ENCODE results near the gene MIOS. TPM values are rescaled to one million over a fixed set of nuclear protein-coding genes. Genes with fewer than 3 reads are reported as not detected.

Gene MIOS
- total and polyA plus RNA-seq, 2 experiments from 2014 or later: 24.0 to 50.8 TPM

DNA sequence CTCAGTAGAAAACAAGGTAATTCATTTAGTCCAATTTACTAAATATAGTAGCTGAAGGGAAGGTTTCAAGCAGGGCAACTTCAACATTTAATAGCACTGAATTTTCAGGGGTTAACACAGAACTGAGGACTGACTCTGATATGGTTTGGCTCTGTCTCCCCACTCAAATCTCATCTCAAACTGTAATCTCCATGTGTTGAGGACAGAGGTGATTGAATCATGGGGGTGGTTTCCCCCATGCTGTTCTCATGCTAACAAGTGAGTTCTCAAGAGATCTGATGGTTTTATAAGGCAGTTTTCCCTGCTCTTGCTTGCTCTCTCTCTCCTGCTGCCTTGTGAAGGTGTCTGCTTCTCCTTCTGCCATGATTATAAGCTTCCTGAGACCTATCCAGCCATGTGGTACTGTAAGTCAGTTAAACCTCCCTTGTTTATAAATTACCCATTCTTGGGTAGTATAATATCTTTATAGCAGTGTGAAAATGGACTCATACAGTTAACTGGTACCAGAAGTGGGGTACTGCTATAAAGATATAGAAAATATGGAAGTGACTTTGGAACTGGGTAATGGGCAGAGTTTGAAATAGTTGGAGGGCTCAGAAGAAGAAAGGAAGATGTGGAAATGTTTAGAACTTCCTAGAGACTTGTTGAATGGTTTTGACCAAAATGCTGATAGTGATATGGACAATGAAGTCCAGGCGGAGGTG lies 64.1 kb downstream of the MIOS start:
- TF ChIP-seq EZH2 (IDR thresholded peaks at IDR 0.05; ENCODE audit: borderline replicate concordance): no peak
- TF ChIP-seq, protein P1, sequence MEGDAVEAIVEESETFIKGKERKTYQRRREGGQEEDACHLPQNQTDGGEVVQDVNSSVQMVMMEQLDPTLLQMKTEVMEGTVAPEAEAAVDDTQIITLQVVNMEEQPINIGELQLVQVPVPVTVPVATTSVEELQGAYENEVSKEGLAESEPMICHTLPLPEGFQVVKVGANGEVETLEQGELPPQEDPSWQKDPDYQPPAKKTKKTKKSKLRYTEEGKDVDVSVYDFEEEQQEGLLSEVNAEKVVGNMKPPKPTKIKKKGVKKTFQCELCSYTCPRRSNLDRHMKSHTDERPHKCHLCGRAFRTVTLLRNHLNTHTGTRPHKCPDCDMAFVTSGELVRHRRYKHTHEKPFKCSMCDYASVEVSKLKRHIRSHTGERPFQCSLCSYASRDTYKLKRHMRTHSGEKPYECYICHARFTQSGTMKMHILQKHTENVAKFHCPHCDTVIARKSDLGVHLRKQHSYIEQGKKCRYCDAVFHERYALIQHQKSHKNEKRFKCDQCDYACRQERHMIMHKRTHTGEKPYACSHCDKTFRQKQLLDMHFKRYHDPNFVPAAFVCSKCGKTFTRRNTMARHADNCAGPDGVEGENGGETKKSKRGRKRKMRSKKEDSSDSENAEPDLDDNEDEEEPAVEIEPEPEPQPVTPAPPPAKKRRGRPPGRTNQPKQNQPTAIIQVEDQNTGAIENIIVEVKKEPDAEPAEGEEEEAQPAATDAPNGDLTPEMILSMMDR (IDR thresholded peaks at IDR 0.05; ENCODE audit: poor library complexity): no peak
- TF ChIP-seq EZH2phosphoT487 (IDR thresholded peaks at IDR 0.05; ENCODE audit: low read depth, severe bottlenecking, unreplicated experiment): no peak
- Histone ChIP-seq H3K27me3 (no peaks in the 10 kb centered on the region), H3K9me3 (ENCODE audit: low read depth) (no peaks in the 10 kb centered on the region), H4K20me1 (ENCODE audit: insufficient read depth, poor library complexity, severe bottlenecking) (no peaks in the 10 kb centered on the region), H3K4me1 (ENCODE audit: insufficient read depth) (no peaks in the 10 kb centered on the region), H3K36me3 (replicated peaks; ENCODE audit: insufficient read depth, low read depth) (no peaks in the 10 kb centered on the region), H3K4me2 (no peak overlapping the region), H3K9me2 (replicated peaks; ENCODE audit: insufficient read depth) (no peaks in the 10 kb centered on the region), H3K79me2 (no peaks in the 10 kb centered on the region), H2AFZ (no peak overlapping the region), H3K27ac (no peak overlapping the region), H3K4me3 (no peak overlapping the region)
- WGBS (ENCODE audit: low lambda C conversion rate, missing lambda C conversion rate): 100% methylated on average over 1 of the region's 1 CpG
- DNase-seq (ENCODE audit: low spot score): no peak

- Histone ChIP-seq H4K20me1 (ENCODE audit: insufficient read depth, poor library complexity, severe bottlenecking) (no peaks in the 10 kb centered on the region), H3K27me3 (no peaks in the 10 kb centered on the region), H3K4me2 (peak overlapping the region; percentile 83), H3K9me3 (ENCODE audit: low read depth) (no peaks in the 10 kb centered on the region), H3K27ac (peak overlapping the region; percentile 54), H3K4me3 (peak overlapping the region; percentile 44), H3K4me1 (ENCODE audit: insufficient read depth) (no peaks in the 10 kb centered on the region), H3K36me3 (replicated peaks; ENCODE audit: insufficient read depth, low read depth) (no peaks in the 10 kb centered on the region), H2AFZ (peak overlapping the region; percentile 97), H3K79me2 (peaks cover 25% of the 10 kb centered on the region), H3K9me2 (replicated peaks; ENCODE audit: insufficient read depth) (no peaks in the 10 kb centered on the region)
- DNase-seq (ENCODE audit: low spot score): no peak
- WGBS (ENCODE audit: low lambda C conversion rate, missing lambda C conversion rate): 24% methylated on average over 5 of the region's 5 CpGs
- TF ChIP-seq EZH2phosphoT487 (IDR thresholded peaks at IDR 0.05; ENCODE audit: low read depth, severe bottlenecking, unreplicated experiment) (no peak), EZH2 (IDR thresholded peaks at IDR 0.05; ENCODE audit: borderline replicate concordance) (no peak)
- TF ChIP-seq, protein P1 (IDR thresholded peaks at IDR 0.05; ENCODE audit: poor library complexity): no peak
Observed at GRCh38 chr7:7639421-7639820, 72.7 kb downstream of the MIOS start.

- H3K4me3 ChIP-seq: peak overlapping the region; percentile 44
- WGBS (ENCODE audit: low lambda C conversion rate, missing lambda C conversion rate): 0% methylated on average over 19 of the region's 19 CpGs
- peak overlapping the region; percentile 54 for H3K27ac ChIP-seq
- no peaks in the 10 kb centered on the region for H3K9me3 ChIP-seq (ENCODE audit: low read depth)
- H4K20me1 ChIP-seq (ENCODE audit: insufficient read depth, poor library complexity, severe bottlenecking): no peaks in the 10 kb centered on the region
- H2AFZ ChIP-seq: peak overlapping the region; percentile 97
- no peaks in the 10 kb centered on the region for H3K4me1 ChIP-seq (ENCODE audit: insufficient read depth)
- no peaks in the 10 kb centered on the region for H3K9me2 ChIP-seq (replicated peaks; ENCODE audit: insufficient read depth)
- no peaks in the 10 kb centered on the region for H3K36me3 ChIP-seq (replicated peaks; ENCODE audit: insufficient read depth, low read depth)
- peak overlapping the region; percentile 83 for H3K4me2 ChIP-seq
- DNase-seq (ENCODE audit: low spot score): peak; percentile 46
- H3K79me2 ChIP-seq: peaks cover 29% of the 10 kb centered on the region
- H3K27me3 ChIP-seq: no peaks in the 10 kb centered on the region
- TF ChIP-seq, protein P1 (IDR thresholded peaks at IDR 0.05; ENCODE audit: poor library complexity): no peak
- no peak for TF ChIP-seq EZH2phosphoT487 (IDR thresholded peaks at IDR 0.05; ENCODE audit: low read depth, severe bottlenecking, unreplicated experiment)
- TF ChIP-seq EZH2 (IDR thresholded peaks at IDR 0.05; ENCODE audit: borderline replicate concordance): no peak
Observed at GRCh38 chr7:7639847-7640220, 73.2 kb downstream of the MIOS start.

Data from hepatocyte (in vitro differentiated cells).